H1 (cell line): ENCODE measurements around the gene NOS3. TPM values are rescaled to one million over a fixed set of nuclear protein-coding genes. Genes with fewer than 3 reads are reported as not detected.

ENCODE experiments used
- KDM4A ChIP-seq: IDR thresholded peaks from one replicate; pipeline ENCODE4 v1.7.1; 2012; ENCODE audit warnings: low read depth, mild to moderate bottlenecking, moderate library complexity, low read length, inconsistent platforms; ENCODE audit not compliant: severe bottlenecking
- MAX ChIP-seq: IDR thresholded peaks from 2 replicates; pipeline ENCODE4 v1.6.1; 2012; ENCODE audit warnings: inconsistent platforms
- PHF8 ChIP-seq: fragments of 200-600 bp; sonication (generic); conservative IDR thresholded peaks from 2 replicates; pipeline ENCODE4 v1.7.1; 2012; ENCODE audit warnings: low read depth, mild to moderate bottlenecking, inconsistent platforms, low read length, moderate library complexity
- RAD21 ChIP-seq, 2 experiments: IDR thresholded peaks in 1 of 2; conservative IDR thresholded peaks in 1 of 2; 2 replicates each; pipeline ENCODE4 v1.6.1; 2011; ENCODE audit warnings: low read depth in 2 of 2, low read length in 2 of 2, improper control_type of control experiment in 1 of 2, inconsistent platforms in 1 of 2, mild to moderate bottlenecking in 1 of 2, moderate library complexity in 1 of 2
- RXRA ChIP-seq: IDR thresholded peaks from 2 replicates; pipeline ENCODE4 v1.6.1; 2011; ENCODE audit warnings: low read depth, mild to moderate bottlenecking, low read length, moderate library complexity; ENCODE audit not compliant: insufficient read depth
- SP1 ChIP-seq: IDR thresholded peaks from 2 replicates; pipeline ENCODE4 v1.6.1; 2011; ENCODE audit warnings: low read depth, low read length
- polyA plus RNA-seq, 7 experiments: library from polyadenylated mRNA; depleted of rRNA in 3 of 7; stranded (reverse) in 5 of 7; unstranded in 2 of 7; fragments of >200 nt in 5 of 7; fragments of 200-250 nt in 2 of 7; gene quantifications; 1 replicate in 5 of 7; 2 replicates in 1 of 7; 4 replicates in 1 of 7; pipeline versions ENCODE4 v1.2.1 to v1.2.3, GENCODE V29; 2011 to 2013; ENCODE audit warnings: missing spikeins in 2 of 7, mixed read lengths in 2 of 7
- total RNA-seq: library from RNA; stranded (reverse); fragmentation: NEBNext Ultra II Directional; extraction: Animal tissue kit (Norgen Biotek cat#: 25700); gene quantifications from 2 replicates; pipeline ENCODE4 v1.2.1, GENCODE V29; 2021
- TF ChIP-seq, protein P1 (sequence below): IDR thresholded peaks from 2 replicates; pipeline ENCODE4 v1.6.1; 2011; ENCODE audit warnings: low read depth, mild to moderate bottlenecking, low read length; ENCODE audit not compliant: insufficient read depth

NOS3 gene
- total and polyA plus RNA-seq, 2 of the 8 experiments (the other 6 are each of a cell fraction or from before 2014, with no cell fraction given), result 4.4 to 16.2 TPM

DNA sequence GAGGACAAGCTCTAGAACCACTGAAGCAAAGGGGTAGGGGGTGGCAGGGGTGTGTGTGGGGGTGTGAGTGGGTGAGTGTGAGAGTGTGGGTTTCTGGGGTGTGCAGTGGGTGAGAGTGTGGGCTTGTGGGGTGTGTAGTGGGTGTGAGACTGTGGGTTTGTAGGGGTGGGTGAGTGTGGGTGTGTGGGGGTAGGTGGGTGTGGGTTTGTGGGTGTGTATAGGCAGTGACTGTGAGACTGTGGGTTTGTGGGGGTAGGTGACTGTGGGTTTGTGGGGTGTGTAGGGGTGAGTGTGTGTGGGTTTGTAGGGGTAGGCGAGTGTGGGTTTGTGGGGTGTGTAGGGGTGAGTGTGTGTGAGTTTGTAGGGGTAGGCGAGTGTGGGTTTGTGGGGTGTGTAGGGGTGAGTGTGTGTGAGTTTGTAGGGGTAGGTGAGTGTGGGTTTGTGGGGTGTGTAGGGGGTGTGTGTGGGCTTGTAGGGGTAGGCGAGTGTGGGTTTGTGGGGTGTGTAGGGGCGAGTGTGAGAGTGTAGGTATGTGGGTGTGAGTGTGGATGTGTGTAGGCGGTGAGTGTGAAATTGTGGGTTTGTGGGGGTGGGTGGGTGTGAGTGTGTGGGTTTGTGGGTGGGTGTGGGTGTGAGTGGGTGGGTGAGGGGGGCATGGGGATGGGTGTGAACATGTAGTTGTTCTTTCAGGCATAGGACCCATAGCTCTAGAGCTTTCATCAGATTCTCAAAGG is 8.8 kb downstream of the NOS3 start (continued):
- TF ChIP-seq RXRA (no peak), RAD21 (IDR thresholded peaks at IDR 0.05 in 1 of 2, conservative IDR thresholded peaks at IDR 0.05 in 1 of 2; ENCODE audit: low read depth in 2 of 2, low read length in 2 of 2) (no peak), SP1 (no peak), PHF8 (no peak), KDM4A (no peak), MAX (no peak)
- TF ChIP-seq, protein P1, sequence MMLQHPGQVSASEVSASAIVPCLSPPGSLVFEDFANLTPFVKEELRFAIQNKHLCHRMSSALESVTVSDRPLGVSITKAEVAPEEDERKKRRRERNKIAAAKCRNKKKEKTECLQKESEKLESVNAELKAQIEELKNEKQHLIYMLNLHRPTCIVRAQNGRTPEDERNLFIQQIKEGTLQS, result no peak
